LNCAP (cell line): ENCODE data around the gene NLRP14.

ENCODE experiments used
- TF ChIP-seq, protein P1 (sequence below): fragments of 450-650 bp; IDR thresholded peaks from 2 replicates; pipeline ENCODE4 v1.5.1; 2017; ENCODE audit warnings: mild to moderate bottlenecking

Gene NLRP14

GRCh38 chr11:7020183-7020917, at the start of gene NLRP14, which contains the start of gene ZNF214:
TSS of gene NLRP14 (plus strand) at chr11:7020479. CDS start at chr11:7038587, 18,108 bp downstream.
TSS of gene ZNF214 (minus strand) at chr11:7020346. CDS start at chr11:7002835, 17,511 bp downstream.
- TF ChIP-seq, protein P1, sequence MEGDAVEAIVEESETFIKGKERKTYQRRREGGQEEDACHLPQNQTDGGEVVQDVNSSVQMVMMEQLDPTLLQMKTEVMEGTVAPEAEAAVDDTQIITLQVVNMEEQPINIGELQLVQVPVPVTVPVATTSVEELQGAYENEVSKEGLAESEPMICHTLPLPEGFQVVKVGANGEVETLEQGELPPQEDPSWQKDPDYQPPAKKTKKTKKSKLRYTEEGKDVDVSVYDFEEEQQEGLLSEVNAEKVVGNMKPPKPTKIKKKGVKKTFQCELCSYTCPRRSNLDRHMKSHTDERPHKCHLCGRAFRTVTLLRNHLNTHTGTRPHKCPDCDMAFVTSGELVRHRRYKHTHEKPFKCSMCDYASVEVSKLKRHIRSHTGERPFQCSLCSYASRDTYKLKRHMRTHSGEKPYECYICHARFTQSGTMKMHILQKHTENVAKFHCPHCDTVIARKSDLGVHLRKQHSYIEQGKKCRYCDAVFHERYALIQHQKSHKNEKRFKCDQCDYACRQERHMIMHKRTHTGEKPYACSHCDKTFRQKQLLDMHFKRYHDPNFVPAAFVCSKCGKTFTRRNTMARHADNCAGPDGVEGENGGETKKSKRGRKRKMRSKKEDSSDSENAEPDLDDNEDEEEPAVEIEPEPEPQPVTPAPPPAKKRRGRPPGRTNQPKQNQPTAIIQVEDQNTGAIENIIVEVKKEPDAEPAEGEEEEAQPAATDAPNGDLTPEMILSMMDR: no peak

DNA sequence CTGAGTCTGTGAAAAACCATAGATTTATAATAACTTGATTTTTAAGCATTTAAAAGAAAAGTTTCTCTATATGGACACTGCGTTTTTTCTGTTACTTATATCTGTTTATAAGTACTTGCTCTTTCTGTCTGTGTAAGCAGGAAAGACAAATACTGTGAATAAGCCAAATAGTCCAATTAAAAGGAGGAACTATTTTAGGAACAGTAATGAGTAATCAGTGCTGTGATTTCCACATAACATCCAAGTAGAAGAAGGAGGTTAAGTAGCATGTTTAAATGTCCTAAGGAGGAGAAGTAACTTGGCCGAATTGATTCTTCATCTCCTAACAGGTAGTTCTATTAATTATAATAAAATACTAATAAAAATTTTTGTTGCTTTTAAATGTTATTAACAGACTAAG, 40.9 kb upstream of the NLRP14 start:
- TF ChIP-seq, protein P1: no peak

GRCh38 chr11:6986487-6986886, 33.8 kb upstream of the NLRP14 start:
- TF ChIP-seq, protein P1: no peak

DNA sequence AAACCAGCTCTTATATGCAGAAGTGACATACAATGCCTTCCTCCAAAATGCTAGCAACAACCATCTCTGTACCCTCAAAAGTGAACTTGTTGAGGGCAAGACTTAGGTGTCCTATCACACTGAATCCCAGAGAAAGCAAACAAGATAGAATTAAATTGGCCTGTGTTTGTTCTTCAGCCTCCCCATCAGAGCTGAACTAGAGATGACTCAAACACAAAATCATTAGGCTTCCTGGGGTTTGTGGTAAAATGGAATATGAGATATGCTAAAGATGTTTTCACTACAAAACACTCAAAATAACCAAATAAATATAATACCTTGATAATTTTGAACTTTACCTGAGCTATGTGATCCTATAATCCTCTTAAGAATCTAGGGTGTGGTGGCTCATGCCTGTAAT, 31.8 kb upstream of the NLRP14 start:
- TF ChIP-seq, protein P1: no peak

- TF ChIP-seq, protein P1: no peak
Observed at GRCh38 chr11:6991227-6991626, 29.1 kb upstream of the NLRP14 start.

DNA sequence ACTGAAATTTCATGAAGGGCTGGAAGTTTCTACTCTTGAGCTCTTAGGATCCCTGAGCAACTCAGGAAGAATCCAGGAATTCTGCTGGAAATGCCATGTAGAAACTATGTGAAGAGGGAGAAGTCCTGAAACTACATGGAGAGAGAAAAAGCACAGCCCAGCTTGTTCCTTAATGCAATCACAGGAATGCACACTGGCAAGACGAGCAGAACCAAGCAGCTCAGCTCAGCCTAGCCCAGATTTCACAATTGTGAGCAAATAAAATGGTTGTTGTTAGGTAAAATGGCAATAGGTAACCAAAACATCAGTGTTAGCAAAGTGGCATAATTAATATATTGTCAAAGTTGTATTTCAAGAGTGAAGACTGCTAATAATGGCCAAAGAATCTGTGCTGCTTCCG, 28.3 kb upstream of the NLRP14 start:
- TF ChIP-seq, protein P1: no peak

GRCh38 chr11:6992457-6993417, 27.5 kb upstream of the NLRP14 start:
- TF ChIP-seq, protein P1: no peak
